Measurements from ENCODE around the gene XPO5.
A peak's percentile ranks its signal among the peaks of the same experiment; 100 is the strongest.

Gene XPO5

DNA sequence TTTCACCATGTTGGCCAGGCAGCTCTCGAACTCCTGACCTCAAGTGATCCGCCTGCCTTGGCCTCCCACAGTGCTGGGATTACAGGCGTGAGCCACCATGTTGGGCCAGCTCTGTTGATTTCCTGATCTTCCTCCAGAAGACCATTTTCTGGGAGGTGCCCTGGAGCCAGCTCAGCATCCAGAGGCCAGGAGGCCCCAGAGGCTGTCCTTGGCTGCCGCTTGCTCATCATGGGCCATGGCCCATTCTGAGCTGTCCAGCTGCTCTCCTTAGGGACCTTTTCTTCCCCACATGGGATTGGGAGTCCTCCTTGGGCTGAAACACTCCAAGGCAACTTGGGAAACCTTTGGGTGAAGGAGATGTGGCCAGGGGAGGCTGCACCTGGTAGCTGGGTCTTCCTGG is 81.1 kb downstream of the XPO5 start:
- no peak for DNase-seq

DNA sequence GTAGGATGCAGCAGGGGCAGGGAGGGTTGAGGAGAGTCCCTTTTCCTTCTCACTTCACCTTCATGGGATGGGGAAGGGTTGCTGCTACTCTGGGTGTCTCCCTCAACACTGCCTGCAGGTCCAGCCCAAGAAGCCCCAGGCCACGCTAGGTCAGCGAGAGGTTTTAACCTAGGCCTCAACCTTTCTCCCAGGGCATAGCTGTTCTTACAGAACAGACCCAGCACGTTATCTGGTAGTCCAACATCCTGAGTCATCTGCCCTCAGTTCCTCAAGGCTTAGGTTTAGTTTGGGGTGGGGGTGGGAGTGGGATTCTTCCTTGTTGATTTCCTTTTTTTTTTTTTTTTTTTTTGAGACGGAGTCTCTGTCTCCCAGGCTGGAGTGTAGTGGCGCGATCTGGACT is 81.5 kb downstream of the XPO5 start:
- no peak for DNase-seq

DNA sequence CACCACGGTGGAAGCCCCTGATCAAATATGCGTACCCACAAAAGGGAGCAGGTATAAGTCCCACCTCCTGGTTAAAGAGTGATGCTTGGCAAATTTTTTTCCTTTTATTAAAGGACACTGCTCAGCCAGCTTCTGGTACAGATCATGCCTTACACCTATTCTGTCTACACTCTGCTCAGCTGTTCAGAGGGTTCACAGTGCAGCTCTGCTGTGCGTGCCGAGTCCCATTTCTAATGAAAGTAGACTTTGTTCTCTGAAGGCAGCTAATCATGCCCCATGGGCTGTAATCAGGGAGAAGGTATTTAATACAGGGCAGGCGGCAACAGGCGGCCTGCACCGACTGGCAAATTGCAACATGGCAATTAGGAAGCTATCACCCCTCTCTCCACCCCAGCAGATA is 82.0 kb downstream of the XPO5 start:
- no peak for DNase-seq

DNA sequence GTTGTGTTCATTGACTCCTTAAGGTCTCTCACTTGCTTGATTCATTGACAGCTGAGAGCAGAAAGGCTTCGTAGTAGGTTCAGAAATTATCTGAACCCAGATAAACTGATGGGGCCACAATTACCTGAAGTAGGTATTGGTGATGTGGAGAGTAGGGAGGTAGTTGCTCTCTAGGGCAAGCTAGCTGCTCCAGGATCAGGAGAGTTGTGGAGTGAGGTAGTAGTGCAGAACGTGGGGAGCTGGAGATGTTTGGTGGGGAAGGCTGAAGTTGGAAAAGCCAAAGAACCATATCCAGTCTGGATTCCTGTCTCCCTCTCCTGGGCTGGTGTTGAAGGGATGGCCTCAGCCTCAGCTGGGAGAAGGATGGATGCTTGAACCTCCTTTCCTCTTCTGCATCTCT is 82.6 kb downstream of the XPO5 start:
- DNase-seq: no peak

DNA sequence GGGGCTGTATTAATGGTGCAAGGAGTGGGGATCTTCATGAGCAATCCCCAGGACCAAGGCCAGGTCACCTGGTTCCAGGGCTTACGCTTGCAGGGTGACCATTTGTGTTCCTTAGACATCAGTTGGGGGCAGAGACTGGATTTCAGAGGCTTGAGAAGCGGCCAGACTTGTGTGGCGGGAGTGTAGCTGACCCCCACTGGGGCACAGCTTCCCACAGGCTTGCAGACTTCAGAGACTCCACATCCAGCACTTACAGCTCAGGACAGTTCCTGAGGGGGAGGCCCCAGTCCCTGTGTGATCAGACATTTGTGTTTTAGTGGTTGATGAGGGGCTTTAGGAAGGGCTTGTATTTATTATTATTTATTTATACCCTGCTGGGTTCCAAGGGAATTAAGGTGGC is 83.2 kb downstream of the XPO5 start:
- DNase-seq: peak; percentile 29

DNA sequence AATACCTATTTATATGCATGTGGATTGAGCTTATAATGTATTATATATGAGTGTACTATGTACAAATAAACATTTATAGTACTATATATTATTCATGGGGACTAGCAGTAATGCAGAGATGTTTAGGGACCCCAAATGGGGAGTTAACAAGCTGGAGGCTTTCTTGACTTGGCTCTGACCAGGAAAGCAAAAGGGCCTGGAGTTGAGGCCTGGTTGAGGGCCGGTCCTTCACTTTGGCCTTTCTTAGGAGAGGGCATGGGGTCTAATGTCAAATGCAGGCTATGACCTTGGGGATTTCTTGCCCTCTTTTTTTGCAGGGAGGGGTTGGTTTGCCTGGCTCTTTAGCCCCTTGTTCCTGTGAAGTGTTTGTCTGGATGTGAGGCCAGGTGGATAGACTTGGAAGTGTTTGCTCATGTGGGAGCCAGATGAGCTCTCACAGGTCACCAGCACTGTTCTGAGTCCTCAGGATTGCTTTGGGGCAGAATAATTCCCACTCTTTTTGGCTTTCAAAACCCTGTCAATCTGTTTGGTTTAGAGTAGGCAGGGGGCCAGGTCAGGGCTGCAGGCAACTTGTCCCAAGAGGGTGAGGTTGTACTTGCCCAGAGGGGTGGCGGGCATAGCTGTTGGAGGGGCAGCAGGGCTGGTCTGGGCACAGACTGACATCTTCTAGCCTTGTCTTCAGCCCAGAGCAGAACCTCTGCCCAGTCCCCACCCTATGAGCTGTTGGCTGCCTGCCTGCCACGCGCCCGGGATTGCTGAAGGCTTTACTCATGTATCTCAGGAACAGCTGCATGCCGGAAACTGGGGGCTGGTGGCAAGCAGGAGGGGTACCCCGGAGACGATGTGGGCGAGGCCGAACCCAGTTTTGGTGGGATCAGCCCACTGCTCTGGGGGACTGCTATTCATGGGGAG is 83.8 kb downstream of the XPO5 start:
- DNase-seq: peak; percentile 84

DNA sequence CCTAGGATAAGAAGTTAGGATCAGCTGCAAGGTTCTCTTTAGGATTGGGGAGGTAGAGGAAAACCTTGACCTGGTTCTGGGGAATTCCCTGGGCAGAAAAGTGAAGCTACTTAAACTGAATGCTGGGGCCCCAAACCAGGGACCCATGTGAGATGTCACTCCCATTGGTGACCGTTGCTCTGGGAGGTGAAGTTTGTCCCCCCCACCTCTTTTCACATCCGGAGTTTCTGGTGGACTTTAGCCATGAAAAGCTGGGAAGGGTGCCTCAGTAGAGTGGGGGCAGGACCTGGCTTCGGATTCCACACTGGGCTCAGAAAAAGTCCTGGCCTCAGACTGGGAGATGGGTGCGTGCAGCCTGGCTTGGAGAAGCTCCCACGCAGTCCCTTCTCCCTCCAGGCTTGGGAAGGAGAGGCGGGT is 85.3 kb downstream of the XPO5 start:
- DNase-seq: no peak

DNA sequence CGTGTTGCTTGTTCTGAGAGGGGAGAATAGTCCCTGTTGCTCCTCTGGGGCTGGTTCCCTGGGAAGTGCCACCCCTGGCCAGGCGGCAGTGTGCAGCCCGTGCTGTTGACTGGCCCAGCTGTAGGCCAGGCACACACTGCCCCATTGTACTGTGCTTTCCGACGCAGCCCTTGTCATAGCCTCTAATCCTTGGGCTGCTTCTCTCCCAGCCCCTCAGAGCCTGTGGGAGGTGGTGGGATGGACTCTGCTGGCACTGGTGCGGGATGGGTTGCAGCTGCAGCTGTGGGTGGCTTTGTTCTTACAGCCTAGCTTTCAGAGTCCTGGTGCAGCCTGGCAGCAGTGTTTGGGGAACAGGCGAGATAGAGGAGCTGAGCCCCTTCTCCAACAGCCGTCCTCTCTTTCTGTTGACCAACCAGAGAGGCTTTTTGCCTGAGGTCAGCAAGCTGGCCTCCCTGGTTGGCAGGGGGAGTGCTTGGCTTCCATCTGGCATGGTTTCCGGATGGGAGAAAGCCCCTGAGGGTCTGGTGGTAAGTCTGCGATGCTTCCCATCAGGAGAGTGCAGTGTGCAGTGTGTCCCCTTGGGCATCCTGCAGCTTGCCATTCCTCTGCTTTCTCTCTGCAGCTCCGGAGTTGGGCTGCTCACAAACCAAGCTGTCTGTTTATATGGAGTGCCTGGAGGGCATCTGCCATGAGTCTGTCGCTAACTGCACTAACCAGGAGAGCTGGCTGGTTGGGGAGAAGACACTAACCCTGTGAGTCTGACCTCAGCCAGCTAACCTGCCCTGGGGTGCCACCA is 86.4 kb downstream of the XPO5 start:
- no peak for DNase-seq

DNA sequence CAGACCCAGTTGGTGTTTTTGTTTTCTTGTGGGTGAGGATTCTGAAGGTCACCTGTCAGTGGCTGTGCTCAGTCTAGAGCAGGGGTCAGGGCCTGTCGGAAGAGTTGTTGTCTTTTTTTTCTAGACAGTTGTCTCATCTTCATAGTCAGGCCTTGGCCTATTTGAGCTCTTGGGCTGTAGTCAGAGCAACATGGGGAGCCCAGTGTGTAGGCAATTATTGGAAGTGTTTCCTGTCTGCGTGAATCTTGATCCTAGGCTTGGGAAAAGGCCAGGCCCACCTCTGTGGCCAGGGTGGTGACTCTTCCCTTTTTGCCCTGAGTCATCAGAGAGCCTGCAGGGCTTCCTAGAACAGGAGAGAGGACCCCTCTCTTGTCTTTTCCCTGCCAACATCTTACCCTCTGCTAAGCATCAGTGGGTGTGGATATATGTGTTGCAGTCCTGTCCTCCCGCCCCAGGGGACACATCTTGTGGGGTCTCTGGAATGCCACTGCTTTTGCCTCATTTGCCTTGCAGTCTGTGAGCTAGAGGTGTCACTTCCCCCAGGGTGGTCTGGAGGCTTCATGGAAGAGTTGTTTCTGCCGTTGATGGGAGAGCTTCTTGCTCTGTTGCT is 87.1 kb downstream of the XPO5 start:
- no peak for DNase-seq

DNA sequence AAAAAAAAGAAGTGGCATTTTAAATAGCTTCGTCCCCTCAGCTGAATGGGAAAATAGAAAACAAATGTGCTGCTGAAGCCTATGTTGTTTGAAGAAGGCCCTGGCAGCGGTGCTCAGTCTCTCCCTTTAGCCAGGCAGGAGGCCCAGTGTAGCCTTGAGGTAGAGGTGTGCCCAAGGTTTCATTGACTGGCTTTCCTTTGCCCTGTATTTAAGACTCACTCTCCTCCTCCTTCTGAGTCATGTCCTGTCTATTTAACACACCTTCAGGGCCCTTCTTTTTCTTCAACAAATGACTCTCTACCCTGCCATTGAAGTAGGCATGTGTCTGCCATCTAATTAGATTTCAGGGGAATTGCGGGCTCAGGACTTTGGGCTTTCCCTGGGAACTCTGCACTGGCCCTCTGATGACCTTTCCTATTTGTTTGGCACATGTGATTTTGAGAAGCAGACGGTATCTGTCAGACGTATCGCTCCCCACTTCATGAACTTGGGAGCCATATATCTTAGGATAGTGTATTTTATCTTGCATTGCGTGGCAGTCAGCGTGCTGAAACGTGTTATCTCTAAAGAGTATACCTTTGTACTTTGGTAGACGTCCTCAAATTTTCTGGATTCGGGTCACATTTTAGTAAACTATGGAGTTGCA is 94.1 kb downstream of the XPO5 start:
- no peak for DNase-seq

DNA sequence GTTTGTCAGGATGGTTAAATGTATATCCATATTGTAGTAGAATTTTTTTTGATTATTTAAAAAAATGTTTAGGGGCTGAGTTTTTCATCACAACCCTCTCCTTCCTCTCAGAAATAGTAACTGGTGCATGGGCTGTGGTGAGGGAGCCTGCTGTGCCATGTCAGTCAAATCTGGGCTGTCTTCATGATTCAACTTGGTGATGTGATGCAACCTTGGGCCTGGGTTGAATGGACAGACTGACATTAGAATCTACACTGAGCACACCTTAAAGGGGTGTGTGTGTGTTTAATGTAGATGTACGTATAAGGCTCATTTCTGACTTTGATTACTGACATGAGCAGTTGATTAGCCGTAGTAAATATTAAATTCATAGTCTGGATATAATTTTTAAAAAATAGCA is 94.8 kb downstream of the XPO5 start:
- DNase-seq: no peak

DNA sequence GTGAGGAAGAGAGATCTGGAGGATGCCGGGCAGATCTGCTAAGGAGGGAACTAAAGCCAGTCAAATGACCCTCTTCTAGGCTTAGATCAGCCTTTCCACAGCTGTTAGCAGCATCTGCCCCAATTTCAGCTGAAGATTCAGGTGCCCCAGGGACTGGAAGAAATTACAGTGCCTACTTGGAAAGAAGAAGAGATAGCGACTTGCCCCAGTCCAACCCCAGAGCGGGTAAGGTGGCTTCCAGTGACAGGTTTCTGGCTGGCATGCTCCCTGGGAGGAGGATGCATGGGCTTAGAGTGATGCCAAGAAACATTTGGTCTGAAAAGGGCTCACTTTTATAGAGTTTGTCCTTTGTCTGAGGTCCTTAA is 97.8 kb downstream of the XPO5 start:
- no peak for DNase-seq

DNA sequence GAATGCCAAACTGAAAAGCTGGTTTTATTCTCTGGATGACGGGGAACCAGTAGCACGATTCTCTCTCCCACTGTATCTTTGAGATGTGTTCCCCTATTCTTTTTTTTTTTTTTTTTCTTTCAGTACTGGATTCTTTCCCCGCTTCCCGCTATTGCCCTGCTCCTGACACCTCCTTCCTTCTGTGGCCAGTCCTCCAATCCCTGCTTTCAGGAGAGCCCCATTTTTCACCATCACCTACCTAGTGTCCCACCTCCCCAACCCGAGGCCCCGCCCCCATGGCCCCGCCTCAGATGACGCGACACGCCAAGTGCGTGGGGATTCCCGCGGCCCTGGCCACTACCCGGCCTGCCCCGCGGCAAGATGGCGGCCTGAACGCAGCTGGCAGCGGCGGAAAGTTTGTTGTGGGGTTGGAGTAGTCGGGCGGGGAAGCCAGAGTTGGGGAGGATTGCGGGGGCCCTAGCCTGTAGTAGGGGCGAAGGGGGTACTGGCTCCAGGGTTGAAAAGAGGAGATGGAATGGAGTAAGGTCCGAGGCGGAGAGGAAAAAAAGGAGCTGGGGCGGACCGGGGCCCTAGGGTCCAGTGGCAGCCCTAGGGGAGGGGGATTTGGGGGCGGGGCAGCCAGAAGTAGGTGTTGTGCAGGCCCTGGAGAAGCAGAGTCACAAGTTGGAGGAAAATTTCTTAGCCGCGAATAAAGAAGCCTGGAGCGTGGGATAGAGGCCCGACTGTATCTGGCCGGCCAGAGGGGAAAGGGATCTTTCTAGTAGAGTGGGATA is 98.4 kb downstream of the XPO5 start, which contains the start of gene TJAP1:
TSS of gene TJAP1 (plus strand) at position 336 of the 773 bp plus-strand sequence. CDS start 21,432 bp downstream, outside the sequence.
- peak; percentile 97 for DNase-seq

DNA sequence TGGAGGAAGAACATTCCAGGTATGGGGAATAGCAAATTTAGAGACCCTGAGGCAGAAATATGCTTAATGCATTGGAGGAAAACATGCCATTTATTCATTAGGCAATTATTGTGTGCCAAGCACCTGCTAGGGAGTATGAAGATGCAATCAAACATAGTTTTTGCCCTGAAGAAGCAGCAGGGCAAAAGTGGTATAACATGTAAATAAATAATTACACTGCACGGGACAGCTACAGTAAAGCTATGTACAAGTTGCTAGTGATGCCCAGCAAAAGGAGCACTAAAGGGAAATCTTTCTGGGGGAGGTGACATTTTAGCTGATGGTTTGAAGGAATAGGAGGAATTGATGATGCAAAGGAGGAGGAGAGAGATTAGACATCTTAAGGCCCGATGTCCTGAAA is 99.1 kb downstream of the XPO5 start:
- DNase-seq: peak; percentile 43

DNA sequence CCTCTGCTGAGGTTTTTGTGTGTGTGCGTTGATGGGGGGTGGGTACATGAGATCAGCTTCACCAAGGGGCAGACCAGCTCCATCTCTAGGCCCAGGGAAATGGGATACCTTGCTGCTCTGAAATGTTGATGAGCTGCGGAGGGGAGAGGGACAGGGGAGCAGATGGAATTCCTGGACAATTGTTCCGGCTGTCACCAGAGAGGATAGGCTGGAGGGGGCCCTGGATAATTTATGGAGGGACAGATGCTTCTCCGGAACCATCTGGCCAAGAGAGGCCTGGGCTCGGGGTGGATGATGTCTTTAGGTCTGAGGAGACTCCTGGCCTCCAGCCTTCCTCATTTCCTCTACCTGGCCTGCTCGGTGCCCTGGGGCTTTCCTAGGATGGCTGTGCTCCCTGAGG is 100.3 kb downstream of the XPO5 start:
- no peak for DNase-seq

DNA sequence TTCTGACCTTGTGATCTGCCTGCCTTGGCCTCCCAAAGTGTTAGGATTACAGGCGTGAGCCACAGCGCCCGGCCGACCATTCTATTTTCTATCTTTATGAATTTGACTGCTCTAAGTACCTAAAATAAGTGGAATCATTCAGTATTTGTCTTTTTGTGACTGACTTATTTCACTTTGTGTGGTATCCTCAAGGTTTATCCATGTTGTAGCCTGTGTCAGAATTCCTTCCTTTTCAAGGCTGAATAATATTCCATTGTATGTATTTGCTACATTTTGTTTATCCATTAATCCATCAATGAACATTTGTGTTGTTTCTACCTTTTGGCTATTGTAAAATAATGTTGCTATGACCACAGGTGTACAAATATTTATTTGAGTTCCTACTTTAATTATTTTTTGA is 103.3 kb downstream of the XPO5 start:
- DNase-seq: no peak
